ENCODE data around the gene LY6G6F. TPM values are rescaled to one million over a fixed set of nuclear protein-coding genes. Genes with fewer than 3 reads are reported as not detected.

LY6G6F gene
- total RNA-seq, 4 donors from 2014 or later = not detected

DNA sequence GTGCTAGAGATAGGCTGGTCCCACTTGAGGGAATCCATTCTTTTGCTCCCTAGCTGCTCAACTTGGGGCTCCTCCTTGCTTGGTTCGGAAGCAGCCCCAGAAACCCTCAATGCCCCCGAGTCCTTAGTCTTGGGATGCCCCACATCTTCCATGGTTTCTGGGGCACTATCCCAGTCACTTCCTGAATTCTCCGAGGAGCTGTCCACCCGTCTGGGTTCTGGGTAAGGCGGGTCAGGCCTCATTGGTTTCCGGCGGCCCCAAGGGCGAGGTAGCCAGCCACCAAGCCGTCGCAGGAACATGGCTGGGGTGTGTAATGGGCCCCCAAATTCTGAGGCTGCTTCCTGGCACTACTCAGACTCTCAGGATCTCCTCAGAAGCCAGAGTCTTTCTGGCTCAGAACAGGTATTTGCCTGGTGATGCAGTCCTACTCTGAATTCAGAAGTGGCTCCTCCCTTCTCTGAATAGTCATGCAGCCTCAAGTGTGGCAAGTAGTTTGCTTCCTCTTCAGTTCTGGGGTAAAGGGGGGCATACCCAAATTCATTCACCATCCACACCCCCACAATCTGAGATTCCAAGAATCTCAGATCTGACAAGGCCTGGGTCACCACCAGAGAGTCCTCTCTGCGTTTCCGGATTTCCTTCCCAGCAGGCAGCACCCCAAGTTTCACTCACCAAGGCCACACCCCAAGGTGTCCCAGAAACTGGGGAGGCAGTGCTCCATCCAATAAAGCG, 46.9 kb upstream of the LY6G6F start:
- TF ChIP-seq POLR2A (IDR thresholded peaks at IDR 0.05) (peak in 1 of 2 donors; percentile 10), EP300 (IDR thresholded peaks at IDR 0.05) (no peak)
- TF ChIP-seq, protein P1, sequence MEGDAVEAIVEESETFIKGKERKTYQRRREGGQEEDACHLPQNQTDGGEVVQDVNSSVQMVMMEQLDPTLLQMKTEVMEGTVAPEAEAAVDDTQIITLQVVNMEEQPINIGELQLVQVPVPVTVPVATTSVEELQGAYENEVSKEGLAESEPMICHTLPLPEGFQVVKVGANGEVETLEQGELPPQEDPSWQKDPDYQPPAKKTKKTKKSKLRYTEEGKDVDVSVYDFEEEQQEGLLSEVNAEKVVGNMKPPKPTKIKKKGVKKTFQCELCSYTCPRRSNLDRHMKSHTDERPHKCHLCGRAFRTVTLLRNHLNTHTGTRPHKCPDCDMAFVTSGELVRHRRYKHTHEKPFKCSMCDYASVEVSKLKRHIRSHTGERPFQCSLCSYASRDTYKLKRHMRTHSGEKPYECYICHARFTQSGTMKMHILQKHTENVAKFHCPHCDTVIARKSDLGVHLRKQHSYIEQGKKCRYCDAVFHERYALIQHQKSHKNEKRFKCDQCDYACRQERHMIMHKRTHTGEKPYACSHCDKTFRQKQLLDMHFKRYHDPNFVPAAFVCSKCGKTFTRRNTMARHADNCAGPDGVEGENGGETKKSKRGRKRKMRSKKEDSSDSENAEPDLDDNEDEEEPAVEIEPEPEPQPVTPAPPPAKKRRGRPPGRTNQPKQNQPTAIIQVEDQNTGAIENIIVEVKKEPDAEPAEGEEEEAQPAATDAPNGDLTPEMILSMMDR (IDR thresholded peaks at IDR 0.05) = no peak
- peaks cover 8 to 89% (median 36%) of the 10 kb centered on the region in 3 donors for H3K4me1 ChIP-seq
- peak overlapping the region; percentile 50 to 89 (median 86) for H3K27ac ChIP-seq
- no peaks in the 10 kb centered on the region for H3K9me3 ChIP-seq
- peak overlapping the region; percentile 56 to 81 for H3K4me3 ChIP-seq
- peaks cover 0 to 53% of the 10 kb centered on the region in 2 donors for H3K36me3 ChIP-seq
- WGBS, 2 donors (ENCODE audit: low coverage in 1 of 2) = 0% methylated on average over 3 of the region's 13 CpGs; no CpG with 5 or more reads in 1 of the 2 donors
- ATAC-seq = no peak
- no peaks in the 10 kb centered on the region for H3K27me3 ChIP-seq

DNA sequence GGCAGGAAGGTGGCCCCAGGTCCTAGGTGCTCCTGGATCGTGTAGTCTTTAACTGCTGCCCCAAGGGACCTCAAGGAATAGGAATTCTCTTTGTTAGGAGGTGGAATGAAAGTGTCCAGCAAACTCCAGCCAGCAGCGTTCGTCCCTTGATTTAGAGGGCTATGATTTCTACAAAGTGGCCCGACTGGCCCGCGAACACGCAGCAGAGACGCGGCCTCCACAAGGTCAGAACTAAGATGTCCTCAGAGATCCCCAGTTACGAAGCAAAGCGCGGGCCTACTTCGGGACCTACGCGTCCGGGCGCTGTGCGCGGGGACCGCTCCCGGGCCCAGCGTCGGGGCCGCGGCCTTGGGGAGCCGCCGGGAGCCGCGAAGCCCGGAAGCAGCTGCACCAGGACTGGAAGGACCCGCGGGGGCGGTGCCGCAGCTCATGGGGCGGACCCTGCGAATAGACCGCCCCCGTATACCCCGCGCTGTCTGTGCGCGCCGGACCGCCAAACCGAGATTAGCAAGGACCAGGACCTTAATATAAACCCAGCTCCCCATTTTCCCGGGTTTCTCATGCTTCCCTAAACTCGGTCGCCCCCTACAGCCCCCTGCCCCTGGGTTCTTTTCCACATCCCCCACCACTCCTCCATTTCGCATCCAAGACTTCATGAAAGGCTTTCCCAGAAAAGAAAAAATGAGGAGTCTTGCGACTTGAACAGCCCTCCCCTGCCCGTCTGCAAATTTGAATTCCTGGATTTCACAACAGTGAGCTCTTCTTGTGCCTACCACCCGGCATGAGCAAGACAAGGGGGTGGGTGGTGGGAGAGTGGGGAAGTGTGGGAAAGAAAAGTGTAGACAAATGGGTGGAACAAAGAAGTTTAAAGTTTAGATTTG, 46.0 kb upstream of the LY6G6F start, which contains the start of gene C6orf47:
TSS of gene C6orf47 (minus strand) at position 398 of the 881 bp plus-strand sequence. CDS start 831 bp downstream, outside the sequence.
- H3K36me3 ChIP-seq = peaks cover 0 to 49% of the 10 kb centered on the region in 2 donors

DNA sequence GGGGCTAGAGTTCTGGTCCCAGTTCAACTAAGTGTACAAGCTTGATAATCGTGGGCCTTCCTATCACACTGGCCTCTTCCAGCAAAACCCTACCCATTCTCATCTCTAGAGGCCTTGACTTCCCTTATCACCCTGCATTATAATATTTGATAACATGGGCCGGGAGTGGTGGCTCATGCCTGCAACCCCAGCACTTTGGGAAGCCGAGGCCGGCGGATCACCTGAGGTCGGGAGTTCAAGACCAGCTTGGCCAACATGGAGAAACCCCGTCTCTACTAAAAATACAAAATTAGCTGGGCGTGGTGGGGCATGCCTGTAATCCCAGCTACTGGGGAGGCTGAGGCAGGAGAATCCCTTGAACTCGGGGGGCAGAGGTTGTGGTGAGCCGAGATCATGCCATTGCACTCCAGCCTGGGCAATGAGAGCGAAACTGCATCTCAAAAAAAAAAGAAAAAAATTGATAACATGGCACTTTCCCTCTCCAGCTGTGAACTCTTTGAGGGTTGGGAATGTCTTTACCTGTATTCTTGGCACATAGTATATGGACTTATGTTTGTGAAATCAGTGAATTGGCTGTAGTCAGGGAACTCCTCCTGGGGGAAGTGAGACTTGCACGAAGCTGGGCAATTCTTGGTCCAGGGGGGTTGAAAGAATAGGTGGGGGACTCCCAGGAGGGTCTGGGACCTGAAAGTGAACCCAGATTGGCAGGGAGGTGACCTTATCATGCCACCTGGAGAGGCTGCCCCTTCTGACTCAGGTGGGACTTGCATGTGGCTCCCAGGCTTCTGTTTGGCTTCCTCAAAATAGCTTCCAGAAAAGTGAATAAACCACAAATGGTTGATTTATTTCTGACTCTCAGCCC, 45.2 kb upstream of the LY6G6F start:
- H3K27me3 ChIP-seq = no peaks in the 10 kb centered on the region
- TF ChIP-seq POLR2AphosphoS5 (IDR thresholded peaks at IDR 0.05) (no peak), POLR2A (IDR thresholded peaks at IDR 0.05) (no peak), EP300 (IDR thresholded peaks at IDR 0.05) (no peak)
- TF ChIP-seq, protein P1 (IDR thresholded peaks at IDR 0.05) = no peak
- 51 to 81% methylated on average over 4 to 5 of the region's 12 CpGs for WGBS, 2 donors (ENCODE audit: low coverage in 1 of 2)
- peaks cover 0 to 42% of the 10 kb centered on the region in 2 donors for H3K36me3 ChIP-seq
- peak overlapping the region; percentile 50 to 89 (median 86) for H3K27ac ChIP-seq
- no peak for ATAC-seq
- H3K9me3 ChIP-seq = no peaks in the 10 kb centered on the region
- peaks cover 8 to 77% (median 37%) of the 10 kb centered on the region in 3 donors for H3K4me1 ChIP-seq
- peak overlapping the region in 1 of 2 donors; percentile 81 for H3K4me3 ChIP-seq

More for the DNA sequence above, 46.0 kb upstream of the LY6G6F start, which contains the start of gene C6orf47:
- ATAC-seq = peak; percentile 83
- TF ChIP-seq EP300 (IDR thresholded peaks at IDR 0.05) (no peak), POLR2AphosphoS5 (IDR thresholded peaks at IDR 0.05) (peak; percentile 75), POLR2A (IDR thresholded peaks at IDR 0.05) (peak; percentile 93 to 94)
- H3K4me3 ChIP-seq = peak within 1 kb of the TSS; percentile 56 to 81
- WGBS, 2 donors (ENCODE audit: low coverage in 1 of 2) = no CpG with 5 or more reads among the region's 52 CpGs
- peak within 1 kb of the TSS; percentile 50 to 89 (median 86) for H3K27ac ChIP-seq
- H3K9me3 ChIP-seq = no peaks in the 10 kb centered on the region
- no peaks in the 10 kb centered on the region for H3K27me3 ChIP-seq
- H3K4me1 ChIP-seq = peaks cover 8 to 82% (median 36%) of the 10 kb centered on the region in 3 donors

DNA sequence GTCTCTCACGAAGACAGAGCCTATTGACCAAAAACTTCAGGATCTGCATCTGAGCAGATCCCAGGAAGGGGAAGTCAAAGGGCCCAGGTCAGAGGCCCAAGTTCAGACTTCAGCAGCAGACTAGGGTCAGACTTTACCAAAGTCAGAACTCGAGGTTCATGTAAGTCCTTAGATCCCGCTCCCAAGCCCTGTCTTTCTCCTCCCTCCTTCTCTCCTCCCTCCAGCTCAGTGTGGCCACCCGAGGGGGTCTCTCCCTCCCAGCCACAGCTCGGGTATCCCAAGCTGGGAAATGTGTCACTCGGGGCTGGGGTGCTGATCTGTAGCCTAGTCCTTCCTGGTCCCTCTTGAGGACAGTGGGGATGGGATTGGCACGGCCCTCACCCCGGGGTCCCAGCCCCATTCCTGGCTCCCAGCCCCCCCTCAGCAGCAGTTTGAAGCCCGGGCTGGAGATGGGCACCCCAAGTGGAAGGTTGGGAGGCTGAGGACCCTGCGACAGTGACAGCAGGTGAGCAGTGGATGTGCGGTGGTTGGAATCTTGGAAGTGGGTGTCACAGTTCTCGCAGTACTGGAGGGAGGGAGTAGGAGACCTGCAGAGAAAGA, 44.4 kb upstream of the LY6G6F start:
- WGBS, 2 donors (ENCODE audit: low coverage in 1 of 2) = 97 to 100% methylated on average over 2 to 5 of the region's 12 CpGs
- no peaks in the 10 kb centered on the region for H3K27me3 ChIP-seq
- H3K4me1 ChIP-seq = peaks cover 8 to 77% (median 45%) of the 10 kb centered on the region in 3 donors
- H3K27ac ChIP-seq = peak overlapping the region in 3 of 4 donors; percentile 9 to 19 (median 17)
- no peak overlapping the region for H3K4me3 ChIP-seq
- H3K36me3 ChIP-seq = peaks cover 0 to 39% of the 10 kb centered on the region in 2 donors
- no peak for ATAC-seq
- no peak for TF ChIP-seq EP300 (IDR thresholded peaks at IDR 0.05)
- H3K9me3 ChIP-seq = no peaks in the 10 kb centered on the region
